ENCODE results near the gene DOLK. TPM values are rescaled to one million over a fixed set of nuclear protein-coding genes. Genes with fewer than 3 reads are reported as not detected.

DOLK gene
- total RNA-seq, 2 experiments from 2014 or later: 5.7 TPM

DNA sequence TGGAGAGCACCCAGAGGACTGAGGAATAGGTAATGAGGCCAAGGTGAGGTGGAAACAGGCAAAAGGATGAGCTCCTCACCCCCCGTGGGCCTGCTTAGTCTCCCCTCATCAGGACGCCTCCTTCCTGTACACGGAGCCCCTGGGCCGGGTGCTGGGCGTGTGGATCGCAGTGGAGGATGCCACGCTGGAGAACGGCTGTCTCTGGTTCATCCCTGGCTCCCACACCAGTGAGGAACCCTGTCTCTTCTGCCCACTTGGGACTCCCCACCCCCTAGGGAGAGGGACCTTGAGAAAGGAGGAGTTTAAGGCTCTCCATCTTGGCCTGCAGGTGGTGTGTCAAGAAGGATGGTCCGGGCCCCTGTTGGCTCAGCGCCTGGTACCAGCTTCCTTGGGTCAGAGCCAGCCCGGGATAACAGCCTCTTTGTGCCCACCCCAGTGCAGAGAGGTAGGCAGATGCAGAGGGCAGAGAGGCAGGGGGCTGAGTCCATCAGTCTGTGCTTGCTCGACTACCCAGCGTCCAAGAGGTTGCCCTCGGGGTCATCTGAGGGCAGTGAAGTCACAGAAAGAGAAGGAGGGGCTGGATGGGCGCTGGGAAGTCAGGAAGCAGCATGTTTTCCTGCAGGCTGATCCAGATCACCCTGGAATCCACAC, 7.0 kb downstream of the DOLK start:
- Mint-ChIP-seq H3K9me3 (no peaks in the 10 kb centered on the region), H3K27ac (no peak overlapping the region), H3K4me3 (no peak overlapping the region), H3K4me1 (ENCODE audit: low read depth) (no peaks in the 10 kb centered on the region), H3K27me3 (no peaks in the 10 kb centered on the region), H3K36me3 (ENCODE audit: low read depth) (no peaks in the 10 kb centered on the region)
- intact Hi-C loops (cut with micrococcal nuclease): no loop called here
- DNase-seq (no peak), ATAC-seq (no peak)
- ChIA-PET POLR2A (no interaction called here), CTCF (interaction anchor here (1.2 kb wide), 1 partner anchor 12 kb away, joined by 4 read pairs; no protein-coding TSS in a partner anchor)
- TF ChIP-seq, protein P1, sequence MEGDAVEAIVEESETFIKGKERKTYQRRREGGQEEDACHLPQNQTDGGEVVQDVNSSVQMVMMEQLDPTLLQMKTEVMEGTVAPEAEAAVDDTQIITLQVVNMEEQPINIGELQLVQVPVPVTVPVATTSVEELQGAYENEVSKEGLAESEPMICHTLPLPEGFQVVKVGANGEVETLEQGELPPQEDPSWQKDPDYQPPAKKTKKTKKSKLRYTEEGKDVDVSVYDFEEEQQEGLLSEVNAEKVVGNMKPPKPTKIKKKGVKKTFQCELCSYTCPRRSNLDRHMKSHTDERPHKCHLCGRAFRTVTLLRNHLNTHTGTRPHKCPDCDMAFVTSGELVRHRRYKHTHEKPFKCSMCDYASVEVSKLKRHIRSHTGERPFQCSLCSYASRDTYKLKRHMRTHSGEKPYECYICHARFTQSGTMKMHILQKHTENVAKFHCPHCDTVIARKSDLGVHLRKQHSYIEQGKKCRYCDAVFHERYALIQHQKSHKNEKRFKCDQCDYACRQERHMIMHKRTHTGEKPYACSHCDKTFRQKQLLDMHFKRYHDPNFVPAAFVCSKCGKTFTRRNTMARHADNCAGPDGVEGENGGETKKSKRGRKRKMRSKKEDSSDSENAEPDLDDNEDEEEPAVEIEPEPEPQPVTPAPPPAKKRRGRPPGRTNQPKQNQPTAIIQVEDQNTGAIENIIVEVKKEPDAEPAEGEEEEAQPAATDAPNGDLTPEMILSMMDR (IDR thresholded peaks at IDR 0.05): no peak

DNA sequence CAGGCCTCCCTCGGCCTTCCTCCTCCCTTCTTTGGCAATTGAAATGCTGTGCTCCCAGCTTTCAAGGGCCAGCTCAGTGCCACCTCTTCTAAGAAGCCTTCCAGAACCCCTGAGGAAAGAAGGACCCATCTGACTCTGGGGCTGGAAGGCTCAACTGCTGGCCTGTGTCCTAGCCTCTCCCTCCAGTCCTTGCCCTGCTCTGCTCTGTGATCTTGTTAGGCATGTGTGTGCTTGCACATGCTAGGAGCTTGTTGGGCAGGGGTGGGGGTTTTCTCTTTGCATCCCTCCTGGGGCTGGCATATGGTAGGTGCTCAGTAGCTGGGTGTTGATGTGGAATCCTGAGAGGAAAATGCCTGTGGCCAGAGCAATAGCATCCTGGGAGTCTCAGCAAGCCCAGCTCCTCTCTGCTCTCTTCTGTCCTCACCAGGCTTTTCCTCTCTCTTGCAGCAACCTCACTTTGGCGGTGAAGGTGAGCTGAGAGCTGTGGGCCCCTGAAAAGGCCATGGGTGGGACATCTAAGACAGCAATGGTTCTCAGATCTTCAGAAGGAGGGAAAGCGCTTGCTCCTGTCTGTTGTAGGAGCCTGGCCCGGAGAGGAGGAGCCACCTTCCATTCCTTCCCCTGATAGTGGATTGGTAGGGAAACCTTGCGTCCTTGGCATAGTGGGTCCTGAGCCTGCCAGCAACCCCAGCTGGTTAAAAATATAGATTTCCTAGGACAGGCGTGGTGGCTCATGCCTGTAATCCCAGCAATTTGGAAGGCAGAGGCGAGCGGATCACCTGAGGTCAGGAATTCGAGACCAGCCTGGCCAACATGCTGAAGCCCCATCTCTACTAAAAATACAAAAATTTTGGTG, 9.9 kb downstream of the DOLK start:
- TF ChIP-seq, protein P1 (IDR thresholded peaks at IDR 0.05): no peak
- ChIA-PET POLR2A (interaction anchor here (0.6 to 1.0 kb wide), 2 partner anchors 9 to 128 kb away, joined by 3 read pairs; no protein-coding TSS in a partner anchor), CTCF (interaction anchor here (0.9 to 3.0 kb wide), 3 partner anchors 10 to 119 kb away, joined by 3 to 23 read pairs (median 7); partner anchors contain the start of gene ENDOG)
- Mint-ChIP-seq H3K4me1 (ENCODE audit: low read depth) (no peaks in the 10 kb centered on the region), H3K9me3 (no peaks in the 10 kb centered on the region), H3K27me3 (no peaks in the 10 kb centered on the region), H3K4me3 (no peak overlapping the region), H3K27ac (no peak overlapping the region), H3K36me3 (ENCODE audit: low read depth) (no peaks in the 10 kb centered on the region)
- no peak for ATAC-seq
- no peak for DNase-seq
- intact Hi-C loops (cut with micrococcal nuclease): no loop called here

DNA sequence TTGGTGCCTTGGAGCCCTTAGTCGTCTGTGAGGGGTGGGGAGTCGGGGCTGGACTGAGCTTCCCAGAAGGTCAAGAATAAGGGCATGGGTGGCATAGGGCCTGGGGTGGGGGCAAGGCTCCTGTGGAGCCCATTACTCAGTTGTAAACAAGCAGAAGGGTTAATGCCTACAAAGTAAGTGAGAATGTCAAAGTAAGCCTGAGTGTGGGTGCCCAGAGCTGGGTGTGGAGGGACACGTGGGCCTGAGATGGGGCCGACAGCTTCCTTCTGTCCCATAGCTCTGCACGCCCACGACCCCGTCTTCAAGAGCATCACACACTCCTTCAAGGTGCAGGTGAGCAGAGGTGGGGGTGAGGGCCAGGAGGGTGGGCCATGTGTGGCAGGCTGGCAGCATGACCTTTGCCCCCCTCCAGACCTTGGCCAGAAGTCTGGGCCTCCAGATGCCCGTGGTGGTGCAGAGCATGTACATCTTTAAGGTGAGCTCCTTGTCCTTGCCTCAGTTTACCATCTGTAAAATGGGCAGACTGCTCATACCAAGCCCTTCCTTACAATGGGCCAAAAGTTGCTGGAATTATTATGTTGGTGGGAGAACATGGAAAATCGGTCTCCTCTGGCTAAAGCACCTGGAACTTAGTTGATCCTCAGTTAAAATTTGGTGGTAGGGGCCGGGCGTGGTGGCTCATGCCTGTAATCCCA, 11.1 kb downstream of the DOLK start:
- ATAC-seq (no peak), DNase-seq (no peak)
- ChIA-PET POLR2A (interaction anchor here (0.6 to 1.0 kb wide), 3 partner anchors 8 to 129 kb away, joined by 3 read pairs; no protein-coding TSS in a partner anchor), CTCF (interaction anchor here (0.6 to 3.0 kb wide), 6 partner anchors 8 to 118 kb away, joined by 3 to 23 read pairs (median 5); partner anchors contain the start of genes ENDOG, KYAT1 and LRRC8A)
- H3K36me3 Mint-ChIP-seq (ENCODE audit: low read depth): no peaks in the 10 kb centered on the region
- H3K9me3 Mint-ChIP-seq: no peaks in the 10 kb centered on the region
- no peak overlapping the region for H3K27ac Mint-ChIP-seq
- no peaks in the 10 kb centered on the region for H3K27me3 Mint-ChIP-seq
- TF ChIP-seq, protein P1 (IDR thresholded peaks at IDR 0.05): no peak
- H3K4me1 Mint-ChIP-seq (ENCODE audit: low read depth): no peaks in the 10 kb centered on the region
- no peak overlapping the region for H3K4me3 Mint-ChIP-seq
- intact Hi-C loops (cut with micrococcal nuclease): no loop called here

DNA sequence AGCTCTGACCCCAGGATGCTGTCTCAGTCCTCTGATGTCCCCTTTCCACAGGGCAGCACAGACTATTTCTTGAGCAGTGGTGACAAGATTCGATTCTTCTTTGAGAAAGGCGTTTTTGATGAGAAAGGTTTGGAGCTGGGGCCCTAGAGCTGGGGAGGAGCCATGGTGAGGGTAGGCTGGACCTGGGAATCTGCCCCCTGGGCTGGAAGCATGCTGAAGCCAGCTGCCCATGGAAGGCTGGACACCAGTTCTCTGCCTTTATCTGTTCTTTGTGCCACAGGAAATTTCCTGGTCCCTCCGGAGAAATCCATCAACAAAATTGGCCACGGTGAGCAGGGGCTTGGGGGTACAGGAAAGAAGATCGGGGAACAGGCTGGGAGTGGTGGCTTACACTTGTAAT, 13.7 kb downstream of the DOLK start:
- intact Hi-C loops (cut with micrococcal nuclease): no loop called here
- H3K27me3 Mint-ChIP-seq: no peaks in the 10 kb centered on the region
- DNase-seq (no peak), ATAC-seq (no peak)
- H3K27ac Mint-ChIP-seq: no peak overlapping the region
- no peak overlapping the region for H3K4me3 Mint-ChIP-seq
- TF ChIP-seq, protein P1 (IDR thresholded peaks at IDR 0.05): no peak
- ChIA-PET CTCF (interaction anchor here (1.1 kb wide), 1 partner anchor 72 kb away, joined by 3 read pairs; no protein-coding TSS in a partner anchor), POLR2A (no interaction called here)
- H3K36me3 Mint-ChIP-seq (ENCODE audit: low read depth): no peaks in the 10 kb centered on the region
- H3K9me3 Mint-ChIP-seq: no peaks in the 10 kb centered on the region
- peaks cover 1% of the 10 kb centered on the region for H3K4me1 Mint-ChIP-seq (ENCODE audit: low read depth)

Measured in activated CD8-positive, alpha-beta T cell treated with anti-CD3 and anti-CD28 coated beads for 36 hours (primary cell).